ENCODE measurements around the gene TP63. TPM values are rescaled to one million over a fixed set of nuclear protein-coding genes. Genes with fewer than 3 reads are reported as not detected.
"Not testable (repeated sequence)": the region's sequence is repeated elsewhere in the genome, so short reads cannot be mapped to it uniquely, and the experiment has no call there.

Gene TP63
- total RNA-seq = under 1 TPM; 0.31 to 0.35 TPM
- long read RNA-seq = 0 reads

DNA sequence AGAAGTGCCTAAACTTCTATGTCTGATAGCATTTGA is at the start of gene TP63:
TSS of gene TP63 (plus strand) at position 17 of the 36 bp plus-strand sequence. CDS start 127 bp downstream, outside the sequence.
- DNase-seq (no peak), ATAC-seq (no peak)
- intact Hi-C loops (cut with DNase I) = no loop called here

DNA sequence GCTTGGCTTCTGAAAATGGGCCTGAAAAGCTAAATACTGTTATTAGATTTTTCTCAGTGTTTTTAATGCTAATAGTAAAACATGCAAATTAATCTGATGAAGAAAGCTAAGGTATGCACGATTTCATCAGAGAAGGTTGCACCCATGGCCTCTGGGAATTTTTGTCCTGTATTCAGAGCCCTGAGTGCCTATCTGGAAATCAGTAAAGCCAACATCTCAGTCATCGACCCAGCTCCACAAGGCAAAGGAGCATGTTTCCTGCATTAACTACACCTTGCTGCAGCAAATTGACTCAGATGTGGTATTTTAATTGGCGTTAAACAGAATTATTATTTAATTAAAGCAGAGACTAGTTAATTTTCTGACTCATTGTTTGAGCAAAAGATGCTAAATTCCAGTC is 49.0 kb upstream of the TP63 start:
- DNase-seq = no peak
- no peak for ATAC-seq
- intact Hi-C loops (cut with DNase I) = no loop called here

DNA sequence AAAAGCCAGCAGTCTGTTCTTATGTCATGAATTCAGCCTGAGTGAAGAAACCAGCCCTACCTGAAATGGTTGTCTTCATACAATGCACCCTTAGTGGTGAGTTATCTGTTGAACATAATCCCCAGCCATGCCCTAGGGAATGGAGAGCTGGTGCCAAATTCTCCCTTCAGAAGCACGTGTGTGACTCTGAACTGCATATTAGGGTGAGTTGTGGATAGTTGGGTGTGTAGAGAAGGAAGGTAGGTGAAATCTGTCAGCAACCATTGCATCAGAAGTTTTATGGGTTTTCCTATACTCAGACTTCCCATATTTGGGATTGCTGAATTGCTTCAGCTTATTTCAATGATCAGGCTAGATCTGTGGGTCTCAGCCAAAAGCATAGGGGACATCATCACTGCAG is 46.5 kb upstream of the TP63 start:
- no peak for DNase-seq
- intact Hi-C loops (cut with DNase I) = no loop called here
- ATAC-seq = no peak

DNA sequence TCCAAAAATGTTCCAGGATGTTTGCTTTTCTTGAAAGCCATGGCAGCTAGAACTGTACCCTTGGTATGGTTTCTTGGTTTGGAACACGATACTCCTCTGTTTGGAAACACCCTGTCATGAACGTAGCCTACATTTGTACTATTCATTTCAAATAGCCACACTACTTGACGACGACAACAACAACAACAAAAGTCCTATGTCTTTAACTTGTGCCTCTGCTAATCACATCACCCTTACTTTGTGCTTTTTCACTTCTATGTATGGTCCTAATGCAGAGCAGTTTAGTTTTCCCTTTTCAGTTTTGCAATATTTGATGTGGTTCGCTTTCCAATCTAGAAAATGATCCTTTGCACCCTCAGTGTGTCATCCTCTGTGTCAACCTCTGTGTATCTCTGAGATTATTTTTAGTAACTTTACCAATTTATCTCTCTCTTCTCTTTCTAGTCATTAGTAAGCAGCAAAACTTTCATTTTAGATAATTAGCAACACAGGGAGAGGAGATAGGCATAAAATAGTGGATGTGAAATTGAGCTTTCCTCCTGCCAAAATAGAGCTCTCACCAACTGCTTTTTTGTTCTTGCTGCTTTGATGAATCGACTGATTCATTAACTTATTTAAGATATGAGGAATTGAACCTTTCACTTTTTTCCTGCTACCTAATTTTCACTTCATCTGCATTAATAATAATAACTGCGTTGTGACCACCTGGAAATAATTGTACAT is 44.1 kb upstream of the TP63 start:
- intact Hi-C loops (cut with DNase I) = no loop called here
- no peak for ATAC-seq
- DNase-seq = no peak

DNA sequence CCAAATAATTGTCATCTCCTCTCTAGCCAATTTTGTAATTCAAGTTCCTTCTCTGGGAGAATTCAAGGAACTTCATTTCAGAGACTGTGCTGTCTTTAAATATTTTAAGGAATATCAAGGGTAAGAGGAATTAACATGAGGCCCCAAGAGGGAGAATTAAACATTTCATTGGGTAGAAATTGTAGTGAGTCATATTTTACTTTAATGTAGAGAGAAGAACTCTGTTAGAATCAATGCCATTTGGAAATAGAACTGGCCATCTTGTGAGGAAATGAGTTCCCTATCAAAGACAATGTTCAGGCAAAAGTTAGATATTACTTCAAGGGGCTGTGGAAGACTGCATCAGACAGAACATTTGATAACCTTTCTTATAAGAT is 43.5 kb upstream of the TP63 start:
- ATAC-seq (no peak), DNase-seq (no peak)
- intact Hi-C loops (cut with DNase I) = no loop called here

DNA sequence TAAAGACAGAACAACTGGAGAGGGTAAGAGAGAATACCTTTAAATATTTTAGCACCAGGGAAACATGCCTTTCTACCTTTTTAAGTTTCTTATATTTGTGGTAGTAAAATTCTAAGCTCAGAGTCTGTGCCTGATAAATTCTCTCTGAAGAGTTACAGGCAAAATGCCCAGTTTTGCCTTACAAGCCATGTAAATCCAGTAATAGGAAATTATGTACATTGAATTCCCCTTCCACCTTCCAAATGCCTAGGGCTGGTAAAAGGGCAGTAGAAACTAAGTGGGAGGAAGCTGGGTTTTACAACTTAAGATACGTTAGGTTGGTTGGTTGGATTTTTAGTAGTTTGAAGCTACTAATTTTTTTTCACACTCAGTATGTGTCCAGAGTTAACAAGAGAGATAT is 43.1 kb upstream of the TP63 start:
- intact Hi-C loops (cut with DNase I) = no loop called here
- no peak for ATAC-seq

DNA sequence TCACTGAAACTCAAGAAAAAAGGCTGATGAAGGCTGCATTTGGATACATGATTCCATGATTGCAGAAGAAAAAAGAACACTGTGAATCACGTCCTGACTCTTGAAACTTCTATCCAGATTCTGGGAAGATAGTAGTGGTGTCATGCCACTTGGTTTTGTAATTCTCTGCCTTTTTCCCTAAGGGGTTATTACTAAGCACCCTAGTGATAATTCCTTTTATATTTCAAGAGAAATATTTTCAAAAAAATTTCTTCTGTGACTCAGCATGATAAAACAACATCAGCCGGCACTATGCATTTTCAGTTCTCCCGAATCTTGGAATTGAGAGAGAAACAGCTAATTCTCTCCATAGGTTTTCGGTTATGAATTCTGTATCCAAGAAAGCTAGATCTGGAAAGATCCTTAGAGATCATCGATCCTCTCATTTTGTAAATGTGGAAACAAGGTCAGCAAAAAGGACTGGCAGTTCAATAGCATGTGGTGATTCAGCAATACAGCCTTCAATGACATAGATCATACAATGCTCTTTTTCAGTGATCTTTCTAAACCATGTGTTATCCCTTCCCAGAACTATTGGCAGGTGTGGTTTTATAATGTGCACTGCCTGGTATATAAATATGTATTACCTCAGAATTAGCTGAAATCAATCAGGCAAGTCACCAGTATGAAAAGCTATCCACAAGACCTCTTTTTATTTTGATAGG is 42.6 kb upstream of the TP63 start:
- intact Hi-C loops (cut with DNase I) = no loop called here
- ATAC-seq = peak in 1 of 2 donors; percentile 84
- DNase-seq = no peak

More for the DNA sequence above, 43.1 kb upstream of the TP63 start:
- no peak for DNase-seq

DNA sequence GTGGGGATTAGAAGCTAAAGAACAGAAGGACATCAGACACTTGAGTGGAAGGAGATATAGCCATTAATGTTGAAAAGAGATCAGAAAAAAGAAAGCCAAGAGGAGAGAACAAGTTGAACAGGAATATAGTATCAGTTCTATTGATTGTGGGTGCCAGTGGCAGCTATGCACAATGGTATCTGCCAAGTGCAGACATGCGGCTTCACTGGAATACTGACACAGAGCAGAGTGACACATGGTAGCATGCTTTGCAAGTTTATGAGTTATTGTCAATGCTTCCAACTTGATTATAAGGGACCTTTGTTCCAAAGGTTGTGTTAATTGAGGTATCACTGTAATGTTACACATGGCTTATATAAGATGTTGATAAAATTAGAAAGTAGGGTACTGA is 42.0 kb upstream of the TP63 start:
- intact Hi-C loops (cut with DNase I) = no loop called here
- DNase-seq (no peak), ATAC-seq (no peak)

DNA sequence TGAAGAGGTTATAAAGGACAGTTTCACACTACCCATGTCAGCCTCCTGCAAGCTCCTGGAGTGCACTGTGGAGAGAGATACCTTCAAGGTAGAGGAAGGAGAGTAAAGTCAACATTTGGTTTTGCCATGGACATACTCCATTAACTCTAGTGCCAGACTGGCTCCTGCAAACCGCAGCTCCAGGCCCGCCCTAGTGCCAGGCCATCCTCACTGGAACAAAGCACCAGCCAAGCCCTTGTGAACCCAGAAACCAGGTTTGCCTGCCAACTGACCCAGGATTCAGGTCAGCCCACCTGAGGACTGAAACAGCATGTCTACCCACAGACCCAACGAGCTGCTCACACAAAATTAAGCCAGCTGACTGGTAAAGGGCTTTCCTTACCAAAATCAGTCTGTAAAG is 41.0 kb upstream of the TP63 start:
- no peak for DNase-seq
- ATAC-seq = no peak
- intact Hi-C loops (cut with DNase I) = no loop called here

DNA sequence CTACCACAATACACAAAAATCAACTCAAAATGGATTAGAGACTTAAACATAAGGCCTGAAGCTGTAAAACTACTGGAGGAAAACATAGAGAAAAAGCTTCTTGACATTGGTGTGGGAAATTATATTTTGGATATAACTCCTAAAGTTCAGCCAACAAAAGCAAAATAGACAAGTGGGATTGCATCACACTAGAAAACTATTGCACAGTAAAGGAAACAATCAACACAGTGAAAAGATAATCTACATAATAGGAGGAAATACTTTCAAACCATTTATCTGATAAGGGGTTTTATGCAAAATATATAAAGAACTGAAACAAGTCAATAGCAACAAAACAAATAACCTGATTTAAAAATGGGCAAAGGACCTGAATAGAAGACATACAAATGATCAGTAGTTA is 37.6 kb upstream of the TP63 start:
- peak in 1 of 2 donors; percentile 25 for ATAC-seq
- intact Hi-C loops (cut with DNase I) = no loop called here
- no peak for DNase-seq

DNA sequence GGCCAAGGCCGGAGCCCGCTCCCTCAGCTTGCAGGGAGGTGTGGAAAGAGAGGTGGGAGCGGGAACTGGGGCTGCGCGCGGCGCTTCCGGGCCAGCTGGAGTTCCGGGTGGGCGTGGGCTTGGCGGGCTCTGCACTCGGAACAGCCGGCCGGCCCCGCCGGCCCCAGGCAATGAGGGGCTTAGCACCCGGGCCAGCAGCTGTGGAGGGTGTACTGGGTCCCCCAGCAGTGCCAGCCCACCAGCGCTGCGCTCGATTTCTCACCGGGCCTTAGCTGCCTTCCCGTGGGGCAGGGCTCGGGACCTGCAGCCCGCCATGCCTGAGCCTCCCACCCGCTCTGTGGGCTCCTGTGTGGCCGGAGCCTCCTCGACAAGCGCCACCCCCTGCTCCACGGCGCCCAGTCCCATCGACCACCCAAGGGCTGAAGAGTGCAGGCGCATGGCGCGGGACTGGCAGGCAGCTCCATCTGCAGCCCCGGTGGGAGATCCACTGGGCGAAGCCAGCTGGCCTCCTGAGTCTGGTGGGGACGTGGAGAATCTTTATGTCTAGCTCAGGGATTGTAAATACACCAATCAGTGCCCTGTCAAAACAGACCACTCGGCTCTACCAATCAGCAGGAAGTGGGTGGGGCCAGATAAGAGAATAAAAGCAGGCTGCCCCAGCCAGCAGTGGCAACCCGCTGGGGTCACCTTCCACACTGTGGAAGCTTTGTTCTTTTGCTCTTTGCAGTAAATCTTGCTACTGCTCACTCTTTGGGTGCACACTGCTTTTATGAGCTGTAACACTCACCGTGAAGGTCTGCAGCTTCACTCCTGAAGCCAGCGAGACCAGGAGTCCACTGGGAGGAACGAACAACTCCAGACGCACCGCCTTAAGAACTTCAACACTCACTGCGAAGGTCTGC is 34.9 kb upstream of the TP63 start:
- intact Hi-C loops (cut with DNase I); DNase-seq; ATAC-seq: not testable (repeated sequence)

DNA sequence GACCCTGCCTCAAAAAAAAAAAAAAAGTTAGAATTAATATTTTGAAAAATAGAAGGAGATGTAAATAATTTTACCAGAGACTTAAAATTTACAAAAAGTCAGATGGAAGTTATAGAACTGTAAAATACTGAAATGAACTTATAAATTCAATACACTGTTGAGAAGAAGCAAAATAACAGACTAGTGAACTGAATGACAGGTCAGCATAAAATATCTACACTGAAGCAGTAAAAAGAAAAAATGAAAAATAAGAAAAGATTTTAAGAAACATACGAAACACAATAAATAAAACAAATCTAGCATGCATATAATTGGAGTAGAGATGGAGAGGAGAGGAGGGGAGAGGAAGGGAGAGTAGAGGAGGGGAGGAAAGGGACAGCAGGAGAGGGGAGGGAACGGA is 33.3 kb upstream of the TP63 start:
- ATAC-seq (no peak), DNase-seq (no peak)
- intact Hi-C loops (cut with DNase I) = no loop called here

DNA sequence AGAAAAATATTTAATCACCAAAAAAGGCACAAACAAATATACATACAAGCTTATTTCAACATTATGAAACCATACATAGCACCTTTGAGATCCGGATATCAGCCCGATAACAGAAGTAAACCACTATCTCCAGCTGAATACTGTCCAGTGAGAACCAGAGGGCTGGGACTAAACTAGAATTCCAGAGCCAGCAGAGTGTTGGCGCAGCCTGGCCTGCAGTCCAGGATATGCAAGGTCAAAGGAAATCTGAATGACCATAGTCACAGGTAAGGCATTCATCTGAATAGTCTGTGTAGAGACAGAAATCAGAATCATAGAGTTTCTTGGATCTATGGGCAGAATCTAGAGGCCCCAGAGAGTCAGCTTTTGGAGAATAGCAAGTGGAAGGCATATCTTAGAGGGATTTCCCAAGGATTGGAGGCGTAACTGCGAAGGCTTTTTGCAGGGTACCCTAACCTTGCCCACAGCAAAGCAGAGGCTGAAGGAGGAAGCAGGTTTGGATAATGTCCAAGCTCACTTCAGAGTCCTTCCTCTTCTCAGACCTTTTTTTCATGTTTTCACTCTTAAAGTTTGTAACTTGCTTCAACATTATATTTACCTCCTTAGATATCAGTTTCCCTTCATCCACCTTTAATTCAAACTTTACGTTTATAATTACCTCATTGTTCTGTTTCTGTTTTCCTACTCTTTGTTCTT is 32.5 kb upstream of the TP63 start:
- no peak for DNase-seq
- intact Hi-C loops (cut with DNase I) = no loop called here
- no peak for ATAC-seq

DNA sequence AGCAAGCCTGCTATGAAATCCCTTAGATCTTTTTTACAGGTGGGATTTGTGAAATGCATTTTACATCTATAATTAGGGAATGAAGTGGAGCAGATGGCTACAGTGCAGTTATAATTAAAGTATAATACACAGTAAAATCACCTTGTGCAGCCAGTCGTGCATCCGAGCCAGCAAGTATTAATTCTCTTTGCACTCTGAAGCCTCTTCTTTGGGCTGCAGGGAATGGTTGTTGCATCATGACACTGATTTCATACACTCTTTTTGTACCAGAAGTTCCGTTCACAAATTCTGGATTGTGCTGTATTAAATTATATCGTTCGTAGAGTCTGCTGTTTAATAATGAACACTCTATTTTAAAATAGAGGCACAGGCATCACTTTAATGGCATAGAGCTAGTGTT is 28.7 kb upstream of the TP63 start:
- DNase-seq (no peak), ATAC-seq (no peak)
- intact Hi-C loops (cut with DNase I) = no loop called here

DNA sequence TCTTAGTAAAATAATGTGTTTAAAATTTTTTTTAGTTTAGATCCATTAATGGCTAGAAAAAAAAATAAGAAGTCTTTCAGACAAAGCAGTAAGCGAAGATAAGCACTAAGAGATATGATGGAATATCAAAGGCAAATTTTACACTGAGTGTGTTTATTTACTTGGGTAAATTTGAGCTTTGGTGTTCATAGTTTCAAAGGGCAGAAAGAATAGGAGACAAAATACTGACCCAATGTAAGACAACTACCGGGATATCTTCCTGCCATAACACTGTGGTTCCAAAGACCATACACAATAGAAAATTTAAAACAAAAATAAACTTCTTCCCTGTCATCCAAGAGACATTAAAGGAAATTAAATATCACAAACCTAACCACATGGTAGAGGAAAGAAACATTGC is 25.5 kb upstream of the TP63 start:
- intact Hi-C loops (cut with DNase I) = no loop called here
- ATAC-seq (no peak), DNase-seq (no peak)

DNA sequence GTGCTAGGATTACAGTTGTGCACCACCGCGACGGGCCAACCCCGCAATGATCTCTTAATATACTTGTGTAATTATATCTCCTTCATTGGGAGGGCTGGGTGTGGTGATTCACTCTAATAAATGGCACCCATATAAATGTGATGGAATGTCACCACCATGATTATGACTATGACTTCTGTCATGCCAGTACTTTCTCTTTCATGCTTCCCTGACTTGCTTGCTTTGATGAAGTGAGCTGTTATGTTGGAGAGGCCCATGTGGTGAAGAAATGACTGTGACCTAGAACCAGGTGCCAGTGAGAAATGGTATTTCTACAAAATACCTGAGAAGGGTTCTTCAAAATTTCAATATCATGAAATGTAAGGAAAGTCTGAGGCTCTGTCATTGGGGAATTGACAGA is 24.4 kb upstream of the TP63 start:
- DNase-seq (no peak), ATAC-seq (no peak)
- intact Hi-C loops (cut with DNase I) = no loop called here

DNA sequence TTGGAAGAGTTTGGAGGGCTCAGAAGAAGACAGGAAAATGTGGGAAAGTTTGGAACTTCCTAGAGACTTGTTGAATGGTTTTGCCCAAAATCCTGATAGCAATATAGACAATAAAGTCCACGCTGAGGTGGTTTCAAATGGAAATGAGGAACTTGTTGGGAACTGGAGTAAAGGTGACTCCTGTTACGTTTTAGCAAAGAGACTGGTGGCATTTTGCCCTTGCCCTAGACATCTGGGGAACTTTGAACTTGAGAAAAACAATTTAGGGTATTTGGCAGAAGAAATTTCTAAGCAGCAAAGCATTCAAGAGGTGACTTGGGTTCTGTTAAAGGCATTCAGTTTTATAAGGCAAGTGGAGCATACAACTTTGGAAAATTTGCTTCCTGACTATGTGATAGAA is 18.5 kb upstream of the TP63 start:
- ATAC-seq; intact Hi-C loops (cut with DNase I); DNase-seq: not testable (repeated sequence)

DNA sequence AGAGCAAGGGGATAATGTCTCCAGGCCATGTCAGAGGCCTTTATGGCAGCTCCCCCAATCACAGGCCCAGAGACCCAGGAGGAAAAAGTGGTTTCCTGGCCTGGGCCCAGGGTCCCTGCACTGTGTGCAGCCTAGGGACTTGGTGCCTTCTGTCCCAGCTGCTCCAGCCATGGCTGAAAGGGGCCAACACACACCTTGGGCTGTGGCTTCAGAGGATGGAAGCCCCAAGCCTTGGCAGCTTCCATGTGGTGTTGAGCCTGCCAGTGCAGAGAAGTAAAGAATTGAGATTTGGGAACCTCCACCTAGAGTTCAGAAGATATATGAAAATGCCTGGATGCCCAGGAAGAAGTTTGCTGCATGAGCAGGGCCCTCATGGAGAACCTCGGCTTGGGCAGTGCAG is 18.1 kb upstream of the TP63 start:
- DNase-seq = no peak
- intact Hi-C loops (cut with DNase I) = no loop called here
- ATAC-seq = no peak

DNA sequence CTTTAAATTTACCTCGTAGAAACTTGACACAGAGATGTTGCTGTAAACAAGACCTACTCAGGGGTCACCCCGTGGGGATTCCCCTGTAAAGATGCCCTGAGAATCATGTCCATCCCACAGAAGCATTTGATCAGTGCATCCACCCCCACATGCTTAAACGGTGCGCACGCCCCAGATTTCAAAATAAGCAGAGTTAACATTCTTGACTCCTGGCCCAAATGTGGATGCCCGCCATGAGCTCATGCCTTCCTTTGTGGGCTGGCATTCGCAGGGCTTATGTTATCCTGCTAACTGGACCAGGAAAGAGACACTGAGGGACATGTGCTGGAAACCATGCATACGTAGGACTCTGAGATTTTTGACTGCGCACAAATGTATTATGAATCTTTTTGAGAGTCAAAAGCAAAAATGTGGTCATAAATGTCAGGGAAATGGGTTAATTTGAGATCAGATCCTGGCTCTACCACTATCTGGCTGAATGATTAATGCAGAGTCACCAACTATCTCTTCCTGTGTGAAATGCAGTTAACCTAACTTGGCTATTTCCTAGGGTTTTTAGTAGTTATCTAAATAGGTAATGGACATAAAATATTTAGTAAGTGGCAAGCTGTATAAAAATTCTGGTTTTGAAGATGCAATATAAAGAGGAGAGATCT is 9.1 kb upstream of the TP63 start:
- DNase-seq (no peak), ATAC-seq (peak in 1 of 2 donors; percentile 92)
- intact Hi-C loops (cut with DNase I) = no loop called here

DNA sequence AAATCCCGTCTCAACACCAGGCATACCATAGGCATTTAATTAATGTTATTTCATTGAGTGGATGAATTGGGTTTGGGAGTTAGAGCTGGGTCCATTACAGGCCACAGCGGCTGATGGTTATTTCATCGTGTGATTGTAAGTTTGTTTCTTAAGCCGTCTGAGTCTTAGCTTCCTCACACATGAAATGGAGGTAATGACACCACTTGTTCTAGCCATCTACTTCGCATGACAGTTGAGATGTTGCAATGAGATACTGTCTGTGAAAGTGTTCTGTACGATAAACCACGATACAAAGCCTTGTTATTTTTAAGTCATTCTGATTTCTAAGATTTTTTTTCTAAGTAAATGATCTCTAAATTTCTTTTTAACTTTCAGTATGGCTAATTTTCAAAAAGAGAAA is 8.6 kb upstream of the TP63 start:
- ATAC-seq (no peak), DNase-seq (no peak)
- intact Hi-C loops (cut with DNase I) = no loop called here

All from left cardiac atrium (tissue), 4 donors.